HUES48 (cell line): ENCODE data around the gene HOXA7.
A peak's percentile ranks its signal among the peaks of the same experiment; 100 is the strongest.

Experiments used
- H3K27ac ChIP-seq: one replicate; pipeline ENCODE4 v1.7.0; 2013; ENCODE audit warnings: low read depth, low read length, inconsistent platforms
- H3K27me3 ChIP-seq: 2 replicates; pipeline ENCODE4 v1.6.1; 2013; ENCODE audit warnings: mild to moderate bottlenecking, low read length; ENCODE audit not compliant: control insufficient read depth, insufficient read depth
- H3K36me3 ChIP-seq: 2 replicates; pipeline ENCODE4 v1.6.1; 2013; ENCODE audit warnings: low read length; ENCODE audit not compliant: control insufficient read depth, insufficient read depth
- H3K4me1 ChIP-seq: 2 replicates; pipeline ENCODE4 v1.6.1; 2013; ENCODE audit warnings: mild to moderate bottlenecking, low read length; ENCODE audit not compliant: control insufficient read depth, insufficient read depth
- H3K4me3 ChIP-seq: 2 replicates; pipeline ENCODE4 v1.5.1; 2013; ENCODE audit warnings: mild to moderate bottlenecking, low read depth, low read length
- H3K9ac ChIP-seq: 2 replicates; pipeline ENCODE4 v1.6.1; 2013; ENCODE audit warnings: mild to moderate bottlenecking, low read depth, low read length, moderate library complexity
- H3K9me3 ChIP-seq: 2 replicates; pipeline ENCODE4 v1.6.1; 2013; ENCODE audit warnings: low read length; ENCODE audit not compliant: control insufficient read depth, insufficient read depth

Gene HOXA7

DNA sequence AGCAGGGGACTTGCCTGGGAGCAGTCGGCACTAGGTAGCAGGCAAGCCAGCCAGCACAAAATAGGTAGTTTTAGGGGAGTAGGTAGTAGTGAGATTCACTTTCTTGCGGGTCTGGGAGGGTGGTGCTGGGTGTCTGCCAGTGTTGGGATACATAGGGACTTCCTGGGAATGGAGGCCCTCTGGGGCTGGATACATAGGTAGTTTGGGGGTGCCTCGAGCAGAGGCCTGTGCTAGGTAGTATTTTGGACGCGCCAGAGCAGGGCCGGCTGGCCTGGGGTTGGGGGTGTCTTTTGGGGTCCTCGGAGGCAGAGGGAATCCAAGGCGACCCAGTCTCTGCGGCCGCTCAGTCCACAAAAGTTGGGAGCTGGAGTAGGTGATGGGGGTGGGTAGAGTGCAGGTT lies 2.1 kb downstream of the HOXA7 start:
- Histone ChIP-seq H3K4me3 (no peak overlapping the region), H3K36me3 (no peaks in the 10 kb centered on the region), H3K27ac (no peak overlapping the region), H3K4me1 (peaks cover 11% of the 10 kb centered on the region; the same call in 1 of the 2 replicates), H3K9me3 (peaks cover 4% of the 10 kb centered on the region; the same call in 1 of the 2 replicates), H3K9ac (no peak overlapping the region), H3K27me3 (peaks cover 100% of the 10 kb centered on the region)

DNA sequence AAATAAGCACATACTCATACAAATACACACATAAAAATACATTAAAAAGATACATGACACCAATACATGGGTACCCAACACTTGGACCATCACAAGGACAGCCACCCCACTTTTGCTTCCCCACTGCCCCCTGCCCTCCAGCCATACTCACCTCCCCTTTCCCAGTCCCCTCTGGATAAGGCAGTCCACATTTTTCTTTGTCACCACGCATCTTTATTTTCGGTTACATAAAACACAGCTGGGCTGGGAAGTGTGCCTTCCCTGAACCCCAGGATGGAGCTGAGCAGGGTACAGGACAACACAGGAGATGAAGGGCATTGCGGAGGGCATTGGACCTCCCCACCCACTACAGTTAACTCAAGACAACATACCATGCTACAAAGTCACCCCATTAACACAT lies 2.9 kb downstream of the HOXA7 start:
- H3K27ac ChIP-seq = no peak overlapping the region
- peaks cover 11% of the 10 kb centered on the region; the same call in 1 of the 2 replicates for H3K4me1 ChIP-seq
- no peak overlapping the region for H3K9ac ChIP-seq
- H3K27me3 ChIP-seq = peaks cover 100% of the 10 kb centered on the region
- no peaks in the 10 kb centered on the region for H3K36me3 ChIP-seq
- no peak overlapping the region for H3K4me3 ChIP-seq
- peaks cover 4% of the 10 kb centered on the region; the same call in 1 of the 2 replicates for H3K9me3 ChIP-seq

DNA sequence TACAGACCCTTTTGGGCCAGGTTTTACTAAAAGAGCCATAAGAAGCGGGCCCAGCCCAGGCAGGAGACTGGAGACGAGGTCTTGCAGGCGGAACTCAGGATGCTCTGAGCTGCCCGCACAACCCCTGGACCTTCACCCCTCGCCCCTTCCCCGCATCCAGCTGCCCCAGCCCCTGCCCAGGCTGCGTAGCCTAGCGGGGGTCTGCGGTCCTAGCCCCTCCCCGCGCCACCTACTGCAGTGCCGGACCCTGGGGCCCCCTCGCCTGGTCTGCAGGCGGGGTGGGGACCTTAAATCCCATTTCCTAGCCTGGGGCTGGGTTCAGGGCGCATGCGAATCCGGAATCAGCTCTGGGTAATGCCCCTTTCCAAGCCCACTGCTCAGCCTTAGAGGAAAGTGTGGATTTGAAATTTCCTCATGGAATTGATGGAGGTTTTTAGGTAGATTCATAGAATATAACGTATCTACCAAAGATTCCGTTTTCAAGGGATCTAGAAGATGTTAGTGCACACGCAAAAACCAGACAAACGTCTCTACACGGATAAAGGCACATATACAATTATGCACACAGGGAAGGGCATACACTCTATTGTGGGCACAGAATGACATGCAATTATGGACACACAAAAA lies 3.5 kb downstream of the HOXA7 start:
- H3K9ac ChIP-seq = no peak overlapping the region
- H3K4me3 ChIP-seq = no peak overlapping the region
- H3K4me1 ChIP-seq = peaks cover 11% of the 10 kb centered on the region; the same call in 1 of the 2 replicates
- H3K27me3 ChIP-seq = peaks cover 100% of the 10 kb centered on the region
- no peaks in the 10 kb centered on the region for H3K36me3 ChIP-seq
- H3K27ac ChIP-seq = no peak overlapping the region
- H3K9me3 ChIP-seq = peaks cover 4% of the 10 kb centered on the region; the same call in 1 of the 2 replicates

DNA sequence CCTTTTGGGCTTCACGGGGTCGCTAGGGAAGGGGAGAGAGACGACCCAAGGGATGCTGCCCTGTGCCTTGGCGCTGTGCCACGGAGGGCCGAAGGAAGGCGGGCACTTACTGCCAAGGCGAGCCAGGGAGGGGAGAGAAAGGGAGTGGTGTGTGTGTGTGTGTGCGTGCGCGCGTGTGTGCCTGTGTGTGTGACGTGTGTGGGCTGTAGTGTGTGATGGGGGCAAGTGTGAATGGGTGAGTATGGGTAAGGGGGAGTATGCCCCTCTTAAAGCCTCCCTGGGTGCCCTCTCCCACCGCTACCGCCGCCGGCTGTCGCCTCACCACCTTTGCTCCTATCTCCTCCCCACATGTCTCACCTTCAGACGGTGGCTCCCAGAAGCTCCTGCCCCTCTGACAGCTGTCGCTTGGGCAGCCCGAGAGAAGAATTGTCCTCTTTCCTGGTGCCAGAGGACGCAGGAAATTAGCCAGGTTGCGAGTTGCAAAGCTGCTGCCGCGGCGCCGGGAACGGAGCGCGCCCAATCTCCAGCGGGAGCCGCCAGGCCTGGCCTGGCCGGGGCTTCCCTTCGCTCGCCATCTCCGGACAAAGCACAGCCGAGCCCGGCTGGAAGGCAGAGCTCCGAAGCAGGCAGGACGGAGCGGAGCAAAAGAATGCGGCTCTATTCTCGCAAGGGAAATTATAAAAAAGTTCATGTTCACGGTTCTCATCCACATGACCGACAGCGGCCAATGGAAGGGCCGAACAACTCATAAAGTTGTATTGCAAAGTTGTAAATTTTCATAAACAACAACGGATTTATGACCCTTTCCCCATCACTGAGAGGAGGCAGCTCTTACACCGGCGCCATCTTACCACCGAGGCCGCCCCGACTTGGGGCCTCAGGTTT lies 4.3 kb downstream of the HOXA7 start, which contains the start of gene HOXA3:
Gene HOXA3, minus strand, starts transcription at position 653 of the 885 bp plus-strand sequence. CDS start 41,943 bp downstream, outside the sequence.
- Histone ChIP-seq H3K36me3 (no peaks in the 10 kb centered on the region), H3K27ac (no peak within 1 kb of the TSS), H3K4me1 (peaks cover 11% of the 10 kb centered on the region; the same call in 1 of the 2 replicates), H3K9me3 (peaks cover 4% of the 10 kb centered on the region; the same call in 1 of the 2 replicates), H3K4me3 (no peak within 1 kb of the TSS), H3K27me3 (peaks cover 100% of the 10 kb centered on the region), H3K9ac (no peak within 1 kb of the TSS)

DNA sequence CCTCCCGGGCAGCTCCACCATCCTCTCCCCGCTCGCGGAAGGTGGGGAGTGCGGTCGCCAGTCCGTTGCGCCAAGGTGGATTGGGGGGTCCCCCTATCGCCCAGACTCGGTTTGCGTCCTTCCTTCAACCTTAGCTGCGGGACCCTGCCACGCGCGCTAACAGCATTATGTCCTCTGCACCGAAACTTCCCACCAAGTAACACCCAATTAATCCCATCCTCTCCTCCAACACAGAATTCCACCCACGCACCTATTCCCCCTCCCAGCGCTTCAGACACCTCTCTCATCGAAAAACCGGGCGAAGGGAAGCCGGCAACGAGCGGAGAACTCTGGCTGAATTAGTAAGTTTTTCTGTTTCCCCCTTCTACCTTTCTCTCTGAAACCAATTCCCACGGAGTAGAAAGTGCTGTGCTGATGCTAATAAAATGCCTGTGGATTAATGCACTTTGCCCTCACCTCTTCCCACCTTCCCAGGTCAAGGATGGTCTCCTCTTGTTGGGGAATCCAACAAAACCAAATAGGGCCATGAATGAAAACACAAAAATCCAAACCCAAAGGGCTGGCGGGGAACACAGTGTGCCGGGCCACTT lies 5.0 kb downstream of the HOXA7 start:
- Histone ChIP-seq H3K4me3 (peak overlapping the region; percentile 46; the same call in 1 of the 2 replicates), H3K9me3 (no peaks in the 10 kb centered on the region), H3K27me3 (peaks cover 100% of the 10 kb centered on the region), H3K27ac (no peak overlapping the region), H3K9ac (no peak overlapping the region), H3K4me1 (peaks cover 10% of the 10 kb centered on the region; the same call in 1 of the 2 replicates), H3K36me3 (no peaks in the 10 kb centered on the region)

DNA sequence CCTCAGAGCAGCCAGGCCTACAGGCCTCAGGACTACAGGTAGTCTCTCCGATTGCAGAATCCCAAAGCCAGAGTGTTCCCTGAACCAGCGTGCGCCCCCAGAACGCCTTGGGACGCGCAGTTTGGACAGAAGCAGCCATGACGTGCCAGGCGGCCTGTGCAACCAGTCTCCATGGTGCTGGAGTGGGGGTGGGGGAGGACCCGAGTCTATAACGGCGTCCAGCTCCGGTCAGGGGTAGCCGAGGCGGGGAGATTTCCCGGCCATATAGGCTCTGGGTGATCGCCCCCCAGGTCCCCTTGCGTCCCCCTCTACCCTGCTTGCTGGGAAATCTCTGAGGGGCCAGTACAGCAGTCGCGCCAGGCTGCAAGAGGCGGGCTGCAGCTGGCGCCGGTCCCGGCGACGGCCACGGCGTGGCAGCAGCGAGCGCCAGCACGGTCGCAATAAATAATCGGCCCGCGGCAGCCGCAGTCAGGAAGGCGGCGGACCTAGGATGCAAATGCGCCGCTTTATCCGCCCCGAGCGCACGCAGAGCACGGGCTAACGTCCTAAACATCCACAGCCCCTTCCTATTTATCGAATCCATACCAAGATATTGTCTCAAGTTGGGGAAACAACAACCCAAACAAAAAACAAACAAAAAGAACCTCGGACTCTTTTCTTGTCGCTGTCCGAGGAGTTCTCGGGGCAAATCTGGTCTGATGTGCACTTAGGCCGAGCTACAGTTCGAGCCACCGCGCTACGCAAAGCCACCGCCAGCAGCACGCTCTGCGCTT lies 5.7 kb downstream of the HOXA7 start:
- no peaks in the 10 kb centered on the region for H3K36me3 ChIP-seq
- peak overlapping the region; percentile 46 for H3K4me3 ChIP-seq
- H3K9me3 ChIP-seq = no peaks in the 10 kb centered on the region
- H3K27me3 ChIP-seq = peaks cover 100% of the 10 kb centered on the region
- H3K27ac ChIP-seq = no peak overlapping the region
- H3K9ac ChIP-seq = no peak overlapping the region
- H3K4me1 ChIP-seq = peaks cover 8% of the 10 kb centered on the region; the same call in 1 of the 2 replicates

DNA sequence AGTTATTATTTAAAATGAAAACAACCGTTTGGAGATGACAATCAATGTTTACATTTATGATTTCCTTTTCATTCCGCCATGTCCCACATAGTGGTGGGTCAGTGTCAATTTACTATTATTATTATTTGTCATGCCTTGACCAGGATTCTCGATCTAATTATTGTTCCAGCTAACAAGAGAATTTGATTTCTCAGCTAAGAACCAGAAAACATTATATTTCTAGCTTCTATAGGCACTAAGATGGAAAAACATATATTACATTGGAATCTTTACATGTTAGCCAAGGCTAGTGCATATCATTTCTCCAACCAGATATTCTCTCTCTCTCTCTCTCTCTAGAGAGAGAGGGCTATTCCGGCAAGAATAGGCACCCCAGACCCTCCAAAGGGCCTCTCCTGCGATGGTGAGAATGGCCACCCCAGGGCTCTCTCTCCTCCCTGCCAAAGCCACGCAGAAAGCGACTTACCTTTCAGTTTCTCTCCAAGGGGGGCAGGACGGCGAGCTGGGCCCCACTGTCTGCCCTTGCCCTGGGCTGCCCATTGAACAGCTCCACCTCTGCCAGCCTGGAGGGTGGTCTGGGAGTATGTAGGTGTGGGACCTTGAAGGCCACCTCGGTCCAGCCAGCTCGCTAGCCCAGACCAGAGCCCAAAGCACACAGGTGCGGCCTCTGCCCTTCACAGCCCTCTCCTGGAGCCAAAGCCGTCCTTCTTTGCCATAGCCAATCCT lies 6.5 kb downstream of the HOXA7 start:
- Histone ChIP-seq H3K4me3 (no peak overlapping the region), H3K27ac (no peak overlapping the region), H3K27me3 (peaks cover 100% of the 10 kb centered on the region), H3K9me3 (no peaks in the 10 kb centered on the region), H3K36me3 (no peaks in the 10 kb centered on the region), H3K4me1 (peaks cover 8% of the 10 kb centered on the region; the same call in 1 of the 2 replicates), H3K9ac (no peak overlapping the region)

DNA sequence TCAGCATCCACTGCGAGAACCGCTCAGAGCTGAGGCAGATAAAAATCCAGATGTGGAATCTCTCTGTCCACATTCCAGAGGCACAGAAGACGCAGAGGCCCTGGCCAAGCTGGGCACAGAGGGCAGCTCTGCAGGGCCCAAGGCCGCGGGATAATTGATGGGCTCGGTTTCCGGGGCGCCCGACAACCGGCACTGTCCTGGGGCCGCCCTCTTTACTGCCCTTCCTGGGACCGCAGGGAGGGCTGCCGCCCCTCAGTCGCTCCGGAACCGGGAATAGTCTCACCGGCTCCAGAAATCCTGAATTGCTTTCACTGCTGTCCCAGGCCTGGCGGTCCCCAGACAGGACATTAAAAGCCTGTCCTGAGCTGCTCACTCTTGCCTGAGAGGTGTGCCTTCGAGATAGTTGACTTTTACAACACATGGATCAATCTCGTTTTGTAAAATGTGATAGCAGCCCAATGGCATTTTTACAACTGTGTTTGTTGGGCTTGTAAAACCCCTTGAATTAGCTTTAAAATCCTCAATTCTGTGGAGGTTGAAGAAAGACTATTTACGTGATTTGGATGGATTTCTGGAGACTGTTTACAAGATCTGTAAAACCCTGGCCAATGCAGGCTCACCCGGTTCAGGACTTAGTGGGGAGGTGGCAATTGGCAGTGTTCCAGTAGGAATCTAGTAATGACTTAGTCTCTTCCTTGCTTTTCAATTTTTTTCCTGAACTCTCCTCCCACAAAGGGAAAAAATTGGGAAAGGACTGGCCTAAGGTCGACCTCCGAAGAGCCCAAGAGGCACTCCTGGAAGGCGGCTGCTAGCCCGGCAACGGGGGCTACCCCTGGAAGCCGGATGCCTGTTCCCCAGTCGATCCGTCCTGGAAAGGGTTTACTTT lies 7.5 kb downstream of the HOXA7 start:
- Histone ChIP-seq H3K9me3 (no peaks in the 10 kb centered on the region), H3K4me1 (peaks cover 8% of the 10 kb centered on the region; the same call in 1 of the 2 replicates), H3K27ac (no peak overlapping the region), H3K36me3 (no peaks in the 10 kb centered on the region), H3K9ac (no peak overlapping the region), H3K4me3 (no peak overlapping the region), H3K27me3 (peaks cover 100% of the 10 kb centered on the region)

DNA sequence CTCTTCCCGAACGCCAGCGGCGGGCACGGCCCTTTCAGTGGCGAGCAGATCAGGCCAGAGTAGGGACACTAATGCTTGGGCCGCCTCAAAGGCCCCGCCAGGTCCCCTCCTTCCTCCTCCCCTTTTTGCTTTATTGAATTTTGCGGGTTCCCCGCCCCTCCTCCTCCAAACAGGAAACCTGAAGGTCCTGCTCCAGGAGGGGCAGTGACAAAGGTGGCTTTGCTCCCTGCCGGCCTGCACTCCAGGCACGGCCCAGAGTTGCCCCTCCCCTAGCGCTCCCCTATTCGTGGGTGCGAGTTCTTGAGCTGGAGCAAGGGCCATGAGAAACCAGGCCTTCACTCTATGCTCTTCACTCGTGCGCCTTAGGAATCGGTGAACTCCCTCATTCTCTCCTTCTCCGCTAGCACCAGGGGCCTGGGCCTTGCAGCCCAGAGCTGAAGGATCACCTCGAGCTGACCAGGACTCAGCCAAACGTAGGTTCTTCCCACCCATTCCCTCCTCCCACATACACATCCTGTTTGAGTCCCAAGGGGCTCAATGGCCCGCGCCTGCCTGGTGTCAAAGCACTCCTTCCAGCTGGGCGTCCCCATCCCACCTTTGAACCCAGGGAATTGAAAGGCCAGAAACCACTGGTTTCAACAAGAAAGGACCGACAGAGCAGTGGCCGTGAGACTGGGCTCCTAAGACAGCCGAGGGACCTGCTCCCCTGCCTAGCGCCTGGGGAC lies 8.3 kb downstream of the HOXA7 start:
- Histone ChIP-seq H3K4me1 (peaks cover 12% of the 10 kb centered on the region; the same call in 1 of the 2 replicates), H3K4me3 (no peak overlapping the region; the same call in 1 of the 2 replicates), H3K9me3 (no peaks in the 10 kb centered on the region), H3K27ac (no peak overlapping the region), H3K27me3 (peaks cover 100% of the 10 kb centered on the region), H3K9ac (no peak overlapping the region), H3K36me3 (no peaks in the 10 kb centered on the region)
